RWPE2 (cell line): Measurements from ENCODE around the gene RASD2.

Experiments used
- ATAC-seq: fragments of 200-7000 bp; cut with Tn5 transposase; 3 replicates; pipeline ENCODE4 v1.9.1; 2021; ENCODE audit warnings: low read depth
- DNase-seq: peaks from one replicate; pipeline ENCODE4 v3.0.0-alpha.2; 2020; ENCODE audit warnings: low spot score
- H3K27ac ChIP-seq: fragments of 450-650 bp; 2 replicates; pipeline ENCODE4 v1.5.1; 2017; ENCODE audit warnings: mild to moderate bottlenecking; ENCODE audit not compliant: poor library complexity, severe bottlenecking
- H3K27me3 ChIP-seq: fragments of 250-450 bp; sonication (Bioruptor Pico); 2 replicates; pipeline ENCODE4 v1.5.1; 2021; ENCODE audit warnings: mild to moderate bottlenecking, moderate library complexity; ENCODE audit not compliant: insufficient read depth, poor library complexity, severe bottlenecking
- H3K36me3 ChIP-seq: fragments of 250-450 bp; sonication (Bioruptor Pico); 2 replicates; pipeline ENCODE4 v1.5.1; 2020; ENCODE audit warnings: low read depth, mild to moderate bottlenecking, moderate library complexity
- H3K4me1 ChIP-seq: fragments of 250-450 bp; sonication (Bioruptor Pico); 2 replicates; pipeline ENCODE4 v1.5.1; 2021; ENCODE audit warnings: mild to moderate bottlenecking, moderate library complexity; ENCODE audit not compliant: insufficient read depth, poor library complexity, severe bottlenecking
- H3K4me3 ChIP-seq: fragments of 250-450 bp; sonication (Bioruptor Pico); 2 replicates; pipeline ENCODE4 v1.5.1; 2021; ENCODE audit warnings: mild to moderate bottlenecking, moderate library complexity; ENCODE audit not compliant: severe bottlenecking
- H3K9me3 ChIP-seq: fragments of 250-450 bp; sonication (Bioruptor Pico); 2 replicates; pipeline ENCODE4 v1.5.1; 2021; ENCODE audit warnings: mild to moderate bottlenecking, moderate library complexity; ENCODE audit not compliant: severe bottlenecking
- TF ChIP-seq, protein P1 (sequence below): fragments of 450-650 bp; IDR thresholded peaks from one replicate; pipeline ENCODE4 v1.5.1; 2017; ENCODE audit warnings: mild to moderate bottlenecking, moderate library complexity; ENCODE audit not compliant: poor library complexity, severe bottlenecking

RASD2 gene

DNA sequence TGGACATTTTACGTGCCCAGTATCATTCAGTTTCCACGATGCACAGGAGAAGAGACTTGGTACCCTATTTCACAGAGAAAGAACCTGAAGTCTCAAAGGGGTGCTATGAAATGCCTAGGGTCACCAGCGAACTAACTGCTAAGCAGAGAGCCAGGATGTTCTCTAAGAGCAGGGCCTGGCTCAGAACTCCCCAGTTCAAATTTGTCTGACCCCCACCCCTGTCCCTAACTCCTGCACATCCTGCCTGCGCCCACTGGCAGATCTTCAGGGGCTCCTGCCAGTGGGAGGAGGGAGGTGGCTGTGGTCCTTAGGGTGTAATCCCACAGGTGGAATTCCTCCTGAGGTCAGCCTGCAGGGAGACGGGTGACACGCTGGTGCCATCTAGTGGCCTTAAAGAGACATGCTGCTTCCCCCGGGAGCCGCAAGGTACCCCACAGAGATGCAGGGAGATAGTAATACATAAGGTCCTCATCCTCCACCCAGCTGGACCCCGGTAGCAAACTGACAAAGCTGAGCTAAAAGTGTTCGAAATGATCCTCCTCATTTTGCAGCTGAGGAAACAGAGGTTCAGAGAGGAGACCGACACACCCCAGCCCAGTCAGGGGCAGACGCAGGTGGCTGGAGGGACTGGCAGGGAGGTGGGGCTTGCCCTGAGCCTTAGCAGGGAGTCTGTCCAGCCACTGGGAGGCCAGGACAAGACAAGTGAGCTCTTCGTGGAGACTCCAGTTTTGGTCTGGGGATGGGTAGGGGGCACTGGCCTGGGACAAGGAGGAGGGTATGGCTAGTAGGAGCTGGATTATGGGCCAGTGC, 42.4 kb downstream of the RASD2 start:
- Histone ChIP-seq H3K36me3 (no peaks in the 10 kb centered on the region), H3K9me3 (no peaks in the 10 kb centered on the region), H3K4me3 (no peak overlapping the region), H3K4me1 (no peaks in the 10 kb centered on the region), H3K27me3 (no peaks in the 10 kb centered on the region), H3K27ac (no peak overlapping the region)
- ATAC-seq (peak; percentile 87), DNase-seq (no peak)
- TF ChIP-seq, protein P1, sequence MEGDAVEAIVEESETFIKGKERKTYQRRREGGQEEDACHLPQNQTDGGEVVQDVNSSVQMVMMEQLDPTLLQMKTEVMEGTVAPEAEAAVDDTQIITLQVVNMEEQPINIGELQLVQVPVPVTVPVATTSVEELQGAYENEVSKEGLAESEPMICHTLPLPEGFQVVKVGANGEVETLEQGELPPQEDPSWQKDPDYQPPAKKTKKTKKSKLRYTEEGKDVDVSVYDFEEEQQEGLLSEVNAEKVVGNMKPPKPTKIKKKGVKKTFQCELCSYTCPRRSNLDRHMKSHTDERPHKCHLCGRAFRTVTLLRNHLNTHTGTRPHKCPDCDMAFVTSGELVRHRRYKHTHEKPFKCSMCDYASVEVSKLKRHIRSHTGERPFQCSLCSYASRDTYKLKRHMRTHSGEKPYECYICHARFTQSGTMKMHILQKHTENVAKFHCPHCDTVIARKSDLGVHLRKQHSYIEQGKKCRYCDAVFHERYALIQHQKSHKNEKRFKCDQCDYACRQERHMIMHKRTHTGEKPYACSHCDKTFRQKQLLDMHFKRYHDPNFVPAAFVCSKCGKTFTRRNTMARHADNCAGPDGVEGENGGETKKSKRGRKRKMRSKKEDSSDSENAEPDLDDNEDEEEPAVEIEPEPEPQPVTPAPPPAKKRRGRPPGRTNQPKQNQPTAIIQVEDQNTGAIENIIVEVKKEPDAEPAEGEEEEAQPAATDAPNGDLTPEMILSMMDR, result peak; percentile 95

DNA sequence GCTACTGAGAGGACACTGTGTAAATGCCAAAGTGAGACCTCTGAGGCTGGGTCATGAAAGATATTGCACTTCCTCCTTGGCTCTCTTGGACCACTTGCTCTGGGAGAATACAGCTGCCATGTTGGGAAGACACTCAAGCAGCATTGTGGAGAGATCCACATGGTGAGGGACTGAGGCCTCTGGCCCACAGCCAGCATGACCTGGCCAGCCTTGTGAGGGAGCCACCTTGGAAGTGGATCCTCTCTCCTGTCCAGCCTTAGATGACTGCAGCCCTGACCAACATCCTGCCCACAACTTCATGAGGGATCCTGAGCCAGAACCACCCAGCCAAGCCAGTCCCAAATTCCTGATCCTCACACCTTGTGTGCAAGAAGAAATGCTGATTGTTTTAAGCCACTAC, 46.1 kb downstream of the RASD2 start:
- TF ChIP-seq, protein P1, result no peak
- no peak for DNase-seq
- Histone ChIP-seq H3K9me3 (no peaks in the 10 kb centered on the region), H3K4me3 (no peak overlapping the region), H3K36me3 (no peaks in the 10 kb centered on the region), H3K4me1 (peaks cover 9% of the 10 kb centered on the region), H3K27ac (no peak overlapping the region), H3K27me3 (no peaks in the 10 kb centered on the region)
- ATAC-seq, result no peak

DNA sequence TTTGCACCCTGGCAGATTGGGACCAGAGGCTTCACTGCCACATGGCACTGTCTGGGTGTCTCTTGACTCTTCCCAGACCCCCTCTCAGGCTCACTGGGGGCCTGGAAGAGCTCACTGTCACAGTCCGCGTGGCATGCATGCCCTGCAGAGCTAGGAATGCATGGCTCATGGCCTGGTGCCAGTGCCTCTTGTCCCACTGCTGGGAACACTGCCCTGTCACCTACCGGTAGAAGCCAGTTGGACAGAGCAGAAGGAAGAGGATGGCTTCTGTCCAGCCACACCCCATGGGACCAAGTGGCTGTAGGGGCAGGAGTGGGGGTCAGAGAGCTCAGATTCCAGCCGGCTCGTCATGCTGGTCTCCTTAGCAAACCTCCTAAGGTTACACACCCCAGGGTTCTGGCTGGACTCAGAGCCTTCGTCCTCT, 46.8 kb downstream of the RASD2 start:
- TF ChIP-seq, protein P1, result no peak
- no peak for DNase-seq
- no peak overlapping the region for H3K4me3 ChIP-seq
- no peak overlapping the region for H3K27ac ChIP-seq
- H3K27me3 ChIP-seq, result no peaks in the 10 kb centered on the region
- H3K36me3 ChIP-seq, result no peaks in the 10 kb centered on the region
- no peaks in the 10 kb centered on the region for H3K9me3 ChIP-seq
- ATAC-seq, result no peak
- H3K4me1 ChIP-seq, result peaks cover 9% of the 10 kb centered on the region

DNA sequence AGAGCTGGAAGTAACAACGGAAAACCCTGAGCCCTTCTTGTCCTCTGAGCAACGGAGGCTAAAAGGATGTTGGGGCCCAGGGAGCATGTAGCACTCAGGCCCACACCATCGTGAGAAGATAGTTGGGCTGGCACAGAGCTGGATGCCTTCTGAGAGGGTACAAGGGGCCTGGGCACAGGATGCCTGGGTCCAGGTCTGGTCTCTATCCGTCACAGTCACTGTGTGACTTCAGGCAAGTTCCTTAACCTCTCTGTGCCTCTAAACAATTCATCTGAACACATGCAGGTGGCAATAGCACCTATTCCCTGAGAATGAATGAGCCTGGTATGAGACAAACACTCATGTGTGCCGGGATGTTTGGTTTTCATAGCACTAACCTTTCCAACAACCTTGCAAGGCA, 47.3 kb downstream of the RASD2 start:
- Histone ChIP-seq H3K27ac (peak overlapping the region; percentile 82), H3K27me3 (no peaks in the 10 kb centered on the region), H3K4me3 (no peak overlapping the region), H3K36me3 (no peaks in the 10 kb centered on the region), H3K4me1 (peaks cover 9% of the 10 kb centered on the region), H3K9me3 (no peaks in the 10 kb centered on the region)
- DNase-seq, result no peak
- no peak for ATAC-seq
- TF ChIP-seq, protein P1, result no peak
